A549 treated with dexamethasone at 1 μM for 4 hours (cell line): ENCODE results near the gene CEP290. TPM values are rescaled to one million over a fixed set of nuclear protein-coding genes. Genes with fewer than 3 reads are reported as not detected.

ENCODE experiments used
- total RNA-seq: library from RNA; stranded (reverse); fragments of 200-300 nt; extraction: Qiagen RNA extraction; gene quantifications from 5 replicates; pipeline ENCODE4 v1.2.3, GENCODE V29; 2022

CEP290 gene, protein sequence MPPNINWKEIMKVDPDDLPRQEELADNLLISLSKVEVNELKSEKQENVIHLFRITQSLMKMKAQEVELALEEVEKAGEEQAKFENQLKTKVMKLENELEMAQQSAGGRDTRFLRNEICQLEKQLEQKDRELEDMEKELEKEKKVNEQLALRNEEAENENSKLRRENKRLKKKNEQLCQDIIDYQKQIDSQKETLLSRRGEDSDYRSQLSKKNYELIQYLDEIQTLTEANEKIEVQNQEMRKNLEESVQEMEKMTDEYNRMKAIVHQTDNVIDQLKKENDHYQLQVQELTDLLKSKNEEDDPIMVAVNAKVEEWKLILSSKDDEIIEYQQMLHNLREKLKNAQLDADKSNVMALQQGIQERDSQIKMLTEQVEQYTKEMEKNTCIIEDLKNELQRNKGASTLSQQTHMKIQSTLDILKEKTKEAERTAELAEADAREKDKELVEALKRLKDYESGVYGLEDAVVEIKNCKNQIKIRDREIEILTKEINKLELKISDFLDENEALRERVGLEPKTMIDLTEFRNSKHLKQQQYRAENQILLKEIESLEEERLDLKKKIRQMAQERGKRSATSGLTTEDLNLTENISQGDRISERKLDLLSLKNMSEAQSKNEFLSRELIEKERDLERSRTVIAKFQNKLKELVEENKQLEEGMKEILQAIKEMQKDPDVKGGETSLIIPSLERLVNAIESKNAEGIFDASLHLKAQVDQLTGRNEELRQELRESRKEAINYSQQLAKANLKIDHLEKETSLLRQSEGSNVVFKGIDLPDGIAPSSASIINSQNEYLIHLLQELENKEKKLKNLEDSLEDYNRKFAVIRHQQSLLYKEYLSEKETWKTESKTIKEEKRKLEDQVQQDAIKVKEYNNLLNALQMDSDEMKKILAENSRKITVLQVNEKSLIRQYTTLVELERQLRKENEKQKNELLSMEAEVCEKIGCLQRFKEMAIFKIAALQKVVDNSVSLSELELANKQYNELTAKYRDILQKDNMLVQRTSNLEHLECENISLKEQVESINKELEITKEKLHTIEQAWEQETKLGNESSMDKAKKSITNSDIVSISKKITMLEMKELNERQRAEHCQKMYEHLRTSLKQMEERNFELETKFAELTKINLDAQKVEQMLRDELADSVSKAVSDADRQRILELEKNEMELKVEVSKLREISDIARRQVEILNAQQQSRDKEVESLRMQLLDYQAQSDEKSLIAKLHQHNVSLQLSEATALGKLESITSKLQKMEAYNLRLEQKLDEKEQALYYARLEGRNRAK (N-terminal part only)
- 5.7 to 8.6 TPM (median 6.6 TPM) in 5 replicates for total RNA-seq

DNA sequence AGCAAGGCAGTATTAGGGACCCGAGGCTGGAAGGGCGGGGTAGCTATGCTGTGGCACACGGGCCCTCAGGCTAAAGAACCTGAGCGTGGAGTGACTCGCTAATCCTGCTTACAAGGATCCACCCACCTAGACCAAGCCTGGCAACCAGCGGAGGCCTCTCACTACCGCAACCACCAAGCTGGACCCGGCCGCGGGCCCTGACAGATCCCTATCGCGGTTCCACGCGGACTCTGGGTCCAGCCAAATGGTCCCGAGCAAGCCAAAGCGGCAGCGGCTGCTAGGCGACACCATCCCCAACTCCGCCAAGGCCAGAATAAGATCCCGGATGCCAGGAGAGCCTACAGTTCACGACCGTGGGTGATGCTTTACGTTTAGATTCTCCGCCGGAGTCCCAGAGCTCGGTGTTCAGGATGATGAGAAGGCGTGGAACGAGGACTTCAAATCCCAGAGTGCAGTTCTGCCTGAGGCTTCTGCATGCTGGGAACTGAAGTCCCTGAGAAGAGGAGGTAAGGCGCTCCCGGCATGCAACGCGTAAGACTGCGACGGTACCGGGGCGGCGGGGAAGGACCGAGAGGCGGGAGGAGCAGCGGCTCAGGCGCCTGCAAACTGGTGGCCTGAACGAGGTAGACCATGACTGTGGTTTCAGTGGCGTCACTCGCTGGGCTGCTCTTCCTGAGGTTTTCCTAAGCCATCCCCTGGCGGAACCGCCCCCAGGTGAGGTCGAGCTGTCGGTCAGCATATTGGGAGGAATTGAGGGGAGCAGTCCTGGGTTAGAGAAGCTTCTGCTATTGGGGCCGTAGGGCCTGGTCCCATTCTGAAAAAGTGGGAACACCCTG, at the start of gene CEP290, which contains the start of gene TMTC3:
CEP290 (minus strand) TSS at position 315 of the 836 bp plus-strand sequence. CDS start 781 bp downstream, outside the sequence.
TMTC3 (plus strand) TSS at position 534 of the 836 bp plus-strand sequence. CDS start 6,009 bp downstream, outside the sequence.

DNA sequence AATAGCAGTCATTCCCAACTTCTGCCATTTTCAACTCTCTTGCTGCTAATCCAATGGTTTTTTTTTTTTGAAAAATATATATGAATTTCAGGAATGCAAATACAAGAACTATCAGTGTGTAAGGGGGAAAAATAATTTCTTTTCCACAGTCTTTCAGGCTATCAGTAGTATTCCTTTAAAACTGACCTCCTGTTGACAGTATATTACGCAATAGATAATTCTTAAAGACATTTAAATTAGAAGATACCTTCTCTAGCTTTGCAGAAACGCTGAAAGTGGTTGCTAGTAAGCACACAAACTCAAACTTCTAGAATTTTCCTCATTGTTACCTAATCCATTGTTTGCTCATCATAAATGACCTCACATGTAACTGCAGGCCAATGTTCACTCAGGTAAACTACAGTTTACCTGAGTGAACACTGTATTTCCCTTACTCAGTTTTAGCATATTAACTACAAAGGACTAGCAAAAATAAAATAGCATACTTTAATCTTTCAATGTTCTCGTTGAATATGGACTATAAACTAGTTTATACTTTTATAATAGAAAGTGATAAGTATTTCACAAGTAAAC, 112.7 kb downstream of the CEP290 start, which contains the start of gene C12orf50:
C12orf50 (minus strand) TSS at position 309 of the 573 bp plus-strand sequence. CDS start 2,439 bp downstream, outside the sequence.

Other genes starting within 250 kb of the CEP290 start
- 0.06 to 0.08 TPM in 2 of 5 replicates, not detected in the others for gene C12orf50, start 112.7 kb downstream of the CEP290 start, total RNA-seq
- gene TMTC3, start 219 bp upstream of the CEP290 start, total RNA-seq = 9.1 to 20.0 TPM (median 15.8 TPM) in 5 replicates